HCT116 (cell line): ENCODE data around the gene WDSUB1. TPM values are rescaled to one million over a fixed set of nuclear protein-coding genes. Genes with fewer than 3 reads are reported as not detected.

ENCODE experiments used
- ATAC-seq: fragments of 200-7000 bp; cut with Tn5 transposase; 2 replicates; pipeline ENCODE4 v1.9.1; 2020; ENCODE audit warnings: mild to moderate bottlenecking, moderate library complexity
- BruUV-seq: library from RNA; stranded (reverse); fragments of 400-500 nt; replicated peaks from 2 replicates; lab custom pipeline; 2021; lab: Mats Ljungman, UMichigan
- CTCF ChIA-PET: fragments of 300-600 bp; sonication (Branson Sonifier 250); formaldehyde crosslinking; loops from one replicate; lab custom pipeline; 2021; ENCODE audit warnings: antibody characterized with exemption; lab: Charles Lee
- POLR2A ChIA-PET: fragments of 300-600, 350-600 bp; sonication (Branson Sonifier 250); formaldehyde crosslinking; loops from one replicate; lab custom pipeline; 2021; ENCODE audit warnings: antibody characterized with exemption; lab: Charles Lee
- RAD21 ChIA-PET, 2 experiments: fragments of 300-600 bp; sonication (Branson Sonifier 250); formaldehyde crosslinking; loops; one replicate each; lab custom pipeline; 2023; ENCODE audit warnings: low total read pairs in 2 of 2; ENCODE audit not compliant: uncharacterized antibody in 2 of 2, unreplicated experiment in 2 of 2, low non-redundant PET in 1 of 2; lab: Charles Lee
- DNase-seq: peaks from one replicate; pipeline ENCODE4 v3.0.0-alpha.2; 2010; ENCODE audit warnings: low read depth, low spot score
- H2AFZ ChIP-seq: fragments of 200-600 bp; shearing (Covaris generic), sonication (generic); 2 replicates; pipeline ENCODE4 v1.6.1; 2017; ENCODE audit warnings: low read depth, mixed run types, mixed read lengths, antibody characterized with exemption, low read length; ENCODE audit not compliant: poor library complexity, severe bottlenecking
- H3K27ac ChIP-seq: 2 replicates; pipeline ENCODE4 v1.5.1; 2012; ENCODE audit warnings: low read depth, low read length
- H3K27me3 ChIP-seq: fragments of 200-600 bp; sonication (generic); 2 replicates; pipeline ENCODE4 v1.6.1; 2016; ENCODE audit warnings: mixed run types, low read length, mixed read lengths; ENCODE audit not compliant: insufficient read depth
- H3K36me3 ChIP-seq, 2 experiments: fragments of 200-500 bp in 1 of 2; fragments of 200-600 bp in 1 of 2; sonication (Bioruptor generic) in 1 of 2; sonication (generic) in 1 of 2; 2 replicates each; pipeline versions ENCODE4 v1.5.1 to v1.6.1; 2014 to 2016; ENCODE audit warnings: low read length in 2 of 2, inconsistent platforms in 1 of 2, mixed read lengths in 1 of 2, mixed run types in 1 of 2; ENCODE audit not compliant: insufficient read depth in 2 of 2, control insufficient read depth in 1 of 2
- H3K4me1 ChIP-seq, 2 experiments: fragments of 200-600 bp in 1 of 2; sonication (generic) in 1 of 2; 2 replicates each; pipeline versions ENCODE4 v1.5.1 to v1.6.1; 2012 to 2017; ENCODE audit warnings: low read length in 2 of 2, inconsistent platforms in 1 of 2, mild to moderate bottlenecking in 1 of 2, mixed read lengths in 1 of 2, mixed run types in 1 of 2, moderate library complexity in 1 of 2; ENCODE audit not compliant: insufficient read depth in 2 of 2, control insufficient read depth in 1 of 2
- H3K4me2 ChIP-seq: fragments of 200-600 bp; sonication (generic); 2 replicates; pipeline ENCODE4 v1.6.1; 2017; ENCODE audit warnings: mixed run types, low read length, mixed read lengths
- H3K4me3 ChIP-seq, 2 experiments: fragments of 200-600 bp in 1 of 2; sonication (generic) in 1 of 2; replicated peaks in 1 of 2; 2 replicates each; pipeline ENCODE4 v1.5.1; 2011 to 2016; ENCODE audit warnings: low read length in 2 of 2, control low read depth in 1 of 2, low read depth in 1 of 2, mild to moderate bottlenecking in 1 of 2, mixed read lengths in 1 of 2, mixed run types in 1 of 2
- H3K79me2 ChIP-seq: fragments of 200-600 bp; sonication (generic); 2 replicates; pipeline ENCODE4 v1.6.1; 2017; ENCODE audit warnings: mild to moderate bottlenecking, mixed run types, low read length, moderate library complexity, mixed read lengths; ENCODE audit not compliant: insufficient read depth
- H3K9ac ChIP-seq: fragments of 200-600 bp; sonication (generic); 2 replicates; pipeline ENCODE4 v1.6.1; 2016; ENCODE audit warnings: low read length, mixed read lengths
- H3K9me2 ChIP-seq: fragments of 200-600 bp; sonication (generic), shearing (Covaris generic); 2 replicates; pipeline ENCODE4 v1.6.1; 2017; ENCODE audit warnings: mixed run types, mild to moderate bottlenecking, moderate library complexity; ENCODE audit not compliant: insufficient read depth
- H3K9me3 ChIP-seq, 2 experiments: fragments of 200-500 bp in 1 of 2; fragments of 200-600 bp in 1 of 2; sonication (Bioruptor generic) in 1 of 2; sonication (generic) in 1 of 2; 2 replicates each; pipeline ENCODE4 v1.6.1; 2014 to 2017; ENCODE audit warnings: low read length in 2 of 2, mixed read lengths in 2 of 2, inconsistent platforms in 1 of 2, low read depth in 1 of 2, mild to moderate bottlenecking in 1 of 2, mixed run types in 1 of 2, moderate library complexity in 1 of 2; ENCODE audit not compliant: control insufficient read depth in 1 of 2, insufficient read depth in 1 of 2
- H4K20me1 ChIP-seq: fragments of 200-600 bp; sonication (generic), shearing (Covaris generic); 2 replicates; pipeline ENCODE4 v1.6.1; 2017; ENCODE audit warnings: mixed run types, mild to moderate bottlenecking, moderate library complexity; ENCODE audit not compliant: insufficient read depth
- ATF3 ChIP-seq: IDR thresholded peaks from 2 replicates; pipeline ENCODE4 v1.6.1; 2012
- CBX3 ChIP-seq: IDR thresholded peaks from 2 replicates; pipeline ENCODE4 v1.6.1; 2012; ENCODE audit warnings: low read depth
- CEBPB ChIP-seq: IDR thresholded peaks from 2 replicates; pipeline ENCODE4 v1.6.1; 2012; ENCODE audit warnings: low read depth
- ELF1 ChIP-seq: IDR thresholded peaks from 2 replicates; pipeline ENCODE4 v1.6.1; 2012; ENCODE audit warnings: low read depth, borderline replicate concordance
- EZH2 ChIP-seq: fragments of 200-600 bp; sonication (generic); IDR thresholded peaks from 2 replicates; pipeline ENCODE4 v1.6.1; 2017; ENCODE audit warnings: antibody characterized with exemption, mixed run types
- EZH2phosphoT487 ChIP-seq: fragments of 200-600 bp; IDR thresholded peaks from 2 replicates; pipeline ENCODE4 v1.6.1; 2018; ENCODE audit warnings: antibody characterized with exemption, borderline replicate concordance
- FOSL1 ChIP-seq: IDR thresholded peaks from 2 replicates; pipeline ENCODE4 v1.6.1; 2012; ENCODE audit warnings: low read depth
- JUND ChIP-seq: IDR thresholded peaks from 2 replicates; pipeline ENCODE4 v1.6.1; 2012
- MAX ChIP-seq: IDR thresholded peaks from 2 replicates; pipeline ENCODE4 v1.6.1; 2012
- POLR2AphosphoS5 ChIP-seq: IDR thresholded peaks from 2 replicates; pipeline ENCODE4 v1.6.1; 2011; ENCODE audit warnings: mild to moderate bottlenecking, low read depth, low read length, moderate library complexity
- RAD21 ChIP-seq: IDR thresholded peaks from 2 replicates; pipeline ENCODE4 v1.6.1; 2012; ENCODE audit warnings: low read depth, mild to moderate bottlenecking
- SIN3A ChIP-seq: IDR thresholded peaks from 2 replicates; pipeline ENCODE4 v1.6.1; 2012; ENCODE audit warnings: low read depth
- TCF7L2 ChIP-seq: IDR thresholded peaks from 2 replicates; pipeline ENCODE4 v1.7.0; 2011; ENCODE audit warnings: borderline replicate concordance, inconsistent platforms; ENCODE audit not compliant: insufficient read depth, insufficient read length; ENCODE audit errors: extremely low read depth
- YY1 ChIP-seq: IDR thresholded peaks from 2 replicates; pipeline ENCODE4 v1.6.1; 2011; ENCODE audit warnings: low read length, low read depth, moderate library complexity, mild to moderate bottlenecking; ENCODE audit not compliant: insufficient replicate concordance; ENCODE audit errors: extremely low read depth
- ZFX ChIP-seq: fragments of 450-650 bp; IDR thresholded peaks from 2 replicates; pipeline ENCODE4 v1.6.1; 2017
- intact Hi-C: fragments of 100-400 bp; cut with micrococcal nuclease; formaldehyde crosslinking; loops from 2 replicates; pipeline ENCODE4 v1.10.0; 2022
- total RNA-seq: library from RNA; stranded (reverse); gene quantifications from one replicate; pipeline ENCODE4 v1.2.1, GENCODE V29; 2021; ENCODE audit not compliant: unreplicated experiment
- TF ChIP-seq, protein P1 (sequence below): IDR thresholded peaks from 2 replicates; pipeline ENCODE4 v1.6.1; 2012; ENCODE audit warnings: low read depth

WDSUB1 gene
- total RNA-seq, 1 experiment from 2014 or later: 8.8 TPM

DNA sequence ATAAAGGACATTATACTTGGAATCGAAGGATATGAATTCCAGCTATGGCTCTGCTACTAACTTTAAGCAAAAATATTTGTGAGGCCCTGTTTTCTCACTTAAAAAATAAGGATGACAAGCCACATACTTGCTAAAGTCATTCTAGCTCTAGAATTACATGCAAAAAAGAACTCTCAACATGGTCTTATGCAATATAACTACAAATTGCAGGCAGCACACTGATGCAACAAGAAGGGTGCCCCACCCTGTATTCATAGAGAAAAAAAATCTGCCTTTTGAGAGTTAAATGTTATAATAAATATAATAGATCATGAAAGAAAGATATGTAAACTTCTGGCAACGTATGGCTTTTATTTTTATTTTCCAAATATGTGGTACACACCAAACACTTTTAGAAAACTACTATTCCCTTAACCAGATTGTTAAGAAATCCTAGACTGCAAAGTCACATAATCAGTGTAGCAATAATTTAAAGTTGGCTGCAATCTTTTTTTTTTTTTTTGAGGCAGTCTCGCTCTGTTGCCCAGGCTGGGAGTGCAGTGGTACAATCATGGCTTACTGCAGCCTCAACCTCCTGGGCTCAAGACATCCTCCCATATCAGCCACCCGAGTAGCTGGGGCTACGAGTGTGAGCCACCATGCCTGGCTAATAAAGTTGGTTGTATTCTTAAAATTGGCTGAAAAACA, 40.2 kb upstream of the WDSUB1 start:
- TF ChIP-seq FOSL1 (no peak), CEBPB (peak; percentile 76), ZFX (no peak)
- TF ChIP-seq, all 23 proteins: peak for 1

GRCh38 chr2:159322419-159322818, 35.9 kb upstream of the WDSUB1 start:
- ChIA-PET RAD21 (no interaction called here), CTCF (no interaction called here)
- intact Hi-C loops: no loop called here
- no peak for ATAC-seq
- Histone ChIP-seq H2AFZ (no peak overlapping the region), H3K36me3 (no peaks in the 10 kb centered on the region), H3K4me3 (no peak overlapping the region), H3K79me2 (no peaks in the 10 kb centered on the region), H3K27me3 (no peaks in the 10 kb centered on the region), H3K4me2 (no peak overlapping the region), H3K9me2 (no peaks in the 10 kb centered on the region), H3K9me3 (no peaks in the 10 kb centered on the region)
- no TSS peak for BruUV-seq
- TF ChIP-seq CEBPB: no peak
- no peak for TF ChIP-seq TCF7L2
- no peak for TF ChIP-seq MAX
- TF ChIP-seq, protein P1, sequence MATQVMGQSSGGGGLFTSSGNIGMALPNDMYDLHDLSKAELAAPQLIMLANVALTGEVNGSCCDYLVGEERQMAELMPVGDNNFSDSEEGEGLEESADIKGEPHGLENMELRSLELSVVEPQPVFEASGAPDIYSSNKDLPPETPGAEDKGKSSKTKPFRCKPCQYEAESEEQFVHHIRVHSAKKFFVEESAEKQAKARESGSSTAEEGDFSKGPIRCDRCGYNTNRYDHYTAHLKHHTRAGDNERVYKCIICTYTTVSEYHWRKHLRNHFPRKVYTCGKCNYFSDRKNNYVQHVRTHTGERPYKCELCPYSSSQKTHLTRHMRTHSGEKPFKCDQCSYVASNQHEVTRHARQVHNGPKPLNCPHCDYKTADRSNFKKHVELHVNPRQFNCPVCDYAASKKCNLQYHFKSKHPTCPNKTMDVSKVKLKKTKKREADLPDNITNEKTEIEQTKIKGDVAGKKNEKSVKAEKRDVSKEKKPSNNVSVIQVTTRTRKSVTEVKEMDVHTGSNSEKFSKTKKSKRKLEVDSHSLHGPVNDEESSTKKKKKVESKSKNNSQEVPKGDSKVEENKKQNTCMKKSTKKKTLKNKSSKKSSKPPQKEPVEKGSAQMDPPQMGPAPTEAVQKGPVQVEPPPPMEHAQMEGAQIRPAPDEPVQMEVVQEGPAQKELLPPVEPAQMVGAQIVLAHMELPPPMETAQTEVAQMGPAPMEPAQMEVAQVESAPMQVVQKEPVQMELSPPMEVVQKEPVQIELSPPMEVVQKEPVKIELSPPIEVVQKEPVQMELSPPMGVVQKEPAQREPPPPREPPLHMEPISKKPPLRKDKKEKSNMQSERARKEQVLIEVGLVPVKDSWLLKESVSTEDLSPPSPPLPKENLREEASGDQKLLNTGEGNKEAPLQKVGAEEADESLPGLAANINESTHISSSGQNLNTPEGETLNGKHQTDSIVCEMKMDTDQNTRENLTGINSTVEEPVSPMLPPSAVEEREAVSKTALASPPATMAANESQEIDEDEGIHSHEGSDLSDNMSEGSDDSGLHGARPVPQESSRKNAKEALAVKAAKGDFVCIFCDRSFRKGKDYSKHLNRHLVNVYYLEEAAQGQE: no peak
- TF ChIP-seq JUND: no peak
- no peak for TF ChIP-seq SIN3A
- TF ChIP-seq EZH2: no peak
- no peak for TF ChIP-seq RAD21
- no peak for TF ChIP-seq YY1
- TF ChIP-seq ATF3: no peak
- TF ChIP-seq CBX3: no peak
- TF ChIP-seq ELF1: no peak
- TF ChIP-seq POLR2AphosphoS5: no peak
- TF ChIP-seq EZH2phosphoT487: no peak
- TF ChIP-seq ZFX: no peak
- TF ChIP-seq, all 23 proteins: peak for 0
- DNase-seq: no peak
- Histone ChIP-seq H4K20me1 (no peaks in the 10 kb centered on the region), H3K9ac (no peak overlapping the region), H3K27ac (no peak overlapping the region), H3K4me1 (no peaks in the 10 kb centered on the region)
- POLR2A ChIA-PET: no interaction called here

More for the DNA sequence above, 40.2 kb upstream of the WDSUB1 start:
- no peak overlapping the region for H3K9ac ChIP-seq
- DNase-seq (no peak), ATAC-seq (no peak)
- H3K4me3 ChIP-seq: no peak overlapping the region
- POLR2A ChIA-PET: no interaction called here
- RAD21 ChIA-PET: no interaction called here
- H2AFZ ChIP-seq: no peak overlapping the region
- intact Hi-C loops: no loop called here
- H3K4me1 ChIP-seq: no peaks in the 10 kb centered on the region
- H3K9me3 ChIP-seq: no peaks in the 10 kb centered on the region
- H3K27ac ChIP-seq: no peak overlapping the region
- no peaks in the 10 kb centered on the region for H4K20me1 ChIP-seq
- no peaks in the 10 kb centered on the region for H3K27me3 ChIP-seq
- no peaks in the 10 kb centered on the region for H3K9me2 ChIP-seq
- BruUV-seq: no TSS peak
- no peaks in the 10 kb centered on the region for H3K79me2 ChIP-seq
- CTCF ChIA-PET: no interaction called here
- no peak overlapping the region for H3K4me2 ChIP-seq
- H3K36me3 ChIP-seq: no peaks in the 10 kb centered on the region
